GM12865 (cell line): ENCODE measurements around the gene CSNK2A2.

ENCODE experiments used
- DNase-seq: peaks from one replicate; pipeline ENCODE4 v3.0.0; 2010; ENCODE audit warnings: low read depth
- H3K4me3 ChIP-seq: 2 replicates; pipeline ENCODE4 v1.5.1; 2011; ENCODE audit warnings: mild to moderate bottlenecking, low read depth, low read length, control low read depth
- TF ChIP-seq, protein P1 (sequence below): IDR thresholded peaks from 2 replicates; pipeline ENCODE4 v1.5.1; 2011; ENCODE audit warnings: low read length, control low read depth, low read depth, inconsistent platforms; ENCODE audit not compliant: insufficient read depth; ENCODE audit errors: missing control alignments

CSNK2A2 gene

DNA sequence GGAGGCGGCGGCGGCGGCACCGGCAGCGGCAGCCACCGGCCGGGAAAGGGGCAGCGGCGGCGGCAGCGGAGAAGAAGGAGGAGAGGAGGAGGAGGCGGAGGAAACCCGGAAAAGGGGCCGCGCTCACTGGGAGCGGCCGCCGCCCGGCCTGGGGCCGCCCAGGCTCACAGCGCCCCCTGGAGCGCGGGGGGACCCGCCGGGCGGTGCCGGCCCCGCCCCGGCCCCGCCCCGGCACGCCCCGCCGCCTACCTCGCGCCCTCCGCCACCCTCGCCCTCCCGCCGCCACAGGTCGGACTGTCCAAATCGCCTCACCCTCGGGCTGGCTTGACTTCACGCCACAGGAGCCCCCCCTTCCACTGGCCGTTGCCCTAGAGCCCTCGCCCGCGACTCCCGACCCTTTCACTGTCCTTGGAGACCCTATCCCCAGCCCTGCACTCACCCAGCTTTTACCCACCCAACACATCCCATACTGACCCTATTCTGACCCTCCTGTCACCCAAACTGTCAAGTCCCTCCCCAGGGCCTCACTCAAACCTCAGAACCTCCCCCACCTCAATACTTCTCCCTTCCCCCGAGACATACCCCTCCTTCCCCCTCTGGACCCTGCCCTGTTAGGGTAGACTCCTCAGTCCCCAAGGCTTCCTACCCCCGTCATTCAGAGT, at the start of gene CSNK2A2:
Gene CSNK2A2 (minus strand): TSS at position 85 of the 662 bp plus-strand sequence. CDS start 370 bp downstream, outside the sequence.
- DNase-seq, result peak; percentile 85
- peak within 1 kb of the TSS; percentile 99 for H3K4me3 ChIP-seq
- TF ChIP-seq, protein P1, sequence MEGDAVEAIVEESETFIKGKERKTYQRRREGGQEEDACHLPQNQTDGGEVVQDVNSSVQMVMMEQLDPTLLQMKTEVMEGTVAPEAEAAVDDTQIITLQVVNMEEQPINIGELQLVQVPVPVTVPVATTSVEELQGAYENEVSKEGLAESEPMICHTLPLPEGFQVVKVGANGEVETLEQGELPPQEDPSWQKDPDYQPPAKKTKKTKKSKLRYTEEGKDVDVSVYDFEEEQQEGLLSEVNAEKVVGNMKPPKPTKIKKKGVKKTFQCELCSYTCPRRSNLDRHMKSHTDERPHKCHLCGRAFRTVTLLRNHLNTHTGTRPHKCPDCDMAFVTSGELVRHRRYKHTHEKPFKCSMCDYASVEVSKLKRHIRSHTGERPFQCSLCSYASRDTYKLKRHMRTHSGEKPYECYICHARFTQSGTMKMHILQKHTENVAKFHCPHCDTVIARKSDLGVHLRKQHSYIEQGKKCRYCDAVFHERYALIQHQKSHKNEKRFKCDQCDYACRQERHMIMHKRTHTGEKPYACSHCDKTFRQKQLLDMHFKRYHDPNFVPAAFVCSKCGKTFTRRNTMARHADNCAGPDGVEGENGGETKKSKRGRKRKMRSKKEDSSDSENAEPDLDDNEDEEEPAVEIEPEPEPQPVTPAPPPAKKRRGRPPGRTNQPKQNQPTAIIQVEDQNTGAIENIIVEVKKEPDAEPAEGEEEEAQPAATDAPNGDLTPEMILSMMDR, result peak; percentile 57

DNA sequence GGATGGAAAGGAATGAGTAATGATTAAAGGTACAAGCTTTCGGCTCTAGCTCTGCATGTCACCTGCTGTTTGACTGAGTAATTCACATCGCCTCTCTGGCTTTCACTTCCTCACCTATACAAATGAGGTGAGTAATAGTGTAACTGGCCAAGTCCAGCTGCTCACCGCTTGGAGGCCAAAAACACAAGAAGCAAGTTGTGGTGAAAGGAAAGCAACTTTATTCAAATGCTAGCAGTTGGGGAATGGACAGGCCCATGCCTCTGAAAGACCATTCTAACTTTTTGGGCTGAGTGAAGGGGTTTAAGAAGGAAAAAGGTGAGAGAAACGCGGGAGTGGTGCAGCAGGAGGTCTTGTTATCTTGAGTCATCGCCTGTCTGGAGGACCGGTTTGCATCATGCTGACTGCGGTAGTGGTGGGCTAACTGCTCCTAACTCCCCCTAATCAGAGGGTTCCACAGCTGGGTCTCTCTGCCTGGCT, 45.7 kb upstream of the CSNK2A2 start:
- no peak overlapping the region; the same call in 1 of the 2 replicates for H3K4me3 ChIP-seq
- TF ChIP-seq, protein P1, result no peak
- DNase-seq, result peak; percentile 93

DNA sequence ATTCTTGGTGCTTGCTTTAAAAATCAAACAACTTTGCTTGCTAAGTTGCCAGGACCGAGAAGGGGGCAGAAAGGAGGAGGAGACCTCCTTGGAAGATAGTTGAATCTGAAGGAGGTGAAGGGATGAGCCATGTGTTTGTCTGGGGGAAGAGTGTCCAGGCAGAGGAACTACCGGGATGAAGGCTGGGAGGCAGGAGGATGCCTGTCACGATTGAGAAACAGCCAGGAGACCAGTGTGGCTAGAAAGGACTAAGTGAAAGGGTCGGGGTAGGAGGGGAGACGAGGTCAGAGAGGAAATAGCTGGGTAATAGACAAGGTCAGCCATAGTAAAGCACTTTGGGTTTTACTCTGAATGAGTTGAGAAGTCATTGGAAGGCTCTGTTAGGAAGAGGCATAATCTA, 38.9 kb upstream of the CSNK2A2 start:
- no peak overlapping the region for H3K4me3 ChIP-seq
- TF ChIP-seq, protein P1, result no peak
- no peak for DNase-seq

DNA sequence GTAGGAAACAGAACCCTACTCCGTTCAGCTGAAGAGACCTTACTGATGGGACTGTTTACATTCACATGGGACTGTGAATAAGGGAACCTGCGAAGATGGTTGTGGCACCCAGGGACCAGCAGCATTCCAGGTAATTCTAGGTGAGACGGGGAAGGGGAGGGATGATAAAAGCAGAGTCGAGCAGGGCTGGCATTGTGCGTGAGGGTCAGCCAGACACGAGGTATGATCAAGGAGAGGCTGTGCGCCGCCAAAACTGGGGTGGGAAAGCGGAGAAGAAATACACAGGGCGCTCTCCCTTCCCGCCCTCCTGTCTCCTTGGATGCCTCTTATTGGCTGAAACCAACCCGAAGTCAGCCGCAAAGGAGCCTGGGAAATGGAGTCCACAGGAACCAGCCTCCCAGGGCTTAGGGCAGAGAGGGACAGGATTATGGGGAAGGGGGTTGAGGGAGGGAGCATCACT, 38.4 kb upstream of the CSNK2A2 start:
- DNase-seq, result peak; percentile 76
- TF ChIP-seq, protein P1, result no peak
- peak overlapping the region; percentile 55 for H3K4me3 ChIP-seq

DNA sequence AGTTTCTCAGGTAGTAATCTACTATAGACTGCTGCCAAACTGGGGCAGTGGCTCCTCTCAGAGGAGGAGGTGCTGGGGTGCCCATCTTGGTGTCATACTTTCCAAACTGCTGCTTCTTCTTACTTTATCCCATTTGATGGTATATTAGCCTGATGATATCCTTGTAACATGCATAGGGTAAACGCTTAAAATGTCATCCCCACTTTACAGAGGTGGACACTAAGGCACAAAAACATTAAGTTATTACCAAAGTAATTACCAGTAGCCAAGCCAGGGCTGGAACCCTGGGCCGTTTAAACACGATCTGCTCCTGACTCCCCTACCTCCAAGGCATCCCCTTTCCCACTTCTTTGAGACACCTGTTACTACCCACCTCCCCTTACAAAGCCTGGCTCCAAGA, 37.8 kb upstream of the CSNK2A2 start:
- no peak overlapping the region for H3K4me3 ChIP-seq

DNA sequence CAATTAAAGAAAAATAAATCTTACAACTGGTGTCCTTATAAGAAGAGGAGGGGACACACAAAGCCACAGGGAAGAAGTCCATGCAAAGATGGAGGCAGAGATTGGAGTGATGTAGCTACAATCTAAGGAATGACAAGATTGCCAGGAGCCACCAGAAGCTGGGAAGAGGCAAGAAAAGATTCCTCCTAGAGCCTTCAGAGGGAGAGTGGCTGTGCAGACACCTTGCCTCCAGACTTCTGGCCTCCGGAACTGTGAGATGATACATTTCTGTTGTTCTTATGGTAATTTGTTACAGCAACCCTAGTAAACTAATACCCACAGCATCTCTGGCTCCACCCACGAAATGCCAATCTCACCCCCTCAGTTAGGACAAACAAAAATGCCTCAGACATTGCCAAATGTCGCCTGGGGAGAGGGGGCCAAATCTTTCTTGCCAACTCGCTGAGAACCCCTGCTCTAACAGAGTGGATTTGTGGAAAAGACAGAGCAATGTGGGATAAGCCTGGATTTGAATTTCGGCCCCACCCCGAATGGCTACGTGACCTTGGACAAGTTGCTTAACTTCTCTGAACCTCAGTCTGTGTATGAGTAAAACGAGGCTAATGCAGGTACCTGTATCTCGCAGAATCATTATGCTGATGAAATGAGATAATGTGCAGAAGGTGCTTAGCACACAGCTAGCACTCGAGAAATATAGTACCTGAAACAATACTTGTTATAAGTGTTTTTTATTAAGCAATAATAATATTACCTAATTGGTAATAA, 37.1 kb upstream of the CSNK2A2 start:
- TF ChIP-seq, protein P1, result no peak
- no peak for DNase-seq

More for the DNA sequence above, 37.8 kb upstream of the CSNK2A2 start:
- no peak for DNase-seq
- TF ChIP-seq, protein P1, result no peak

More for the DNA sequence above, 37.1 kb upstream of the CSNK2A2 start:
- no peak overlapping the region for H3K4me3 ChIP-seq
